Gastroesophageal sphincter (tissue), 3 donors: ENCODE results near the gene ADORA2A.

Experiments used
- EP300 ChIP-seq: sonication (generic); formaldehyde crosslinking; IDR thresholded peaks from one replicate; pipeline ENCODE4 v1.6.1; 2017; ENCODE audit warnings: antibody characterized with exemption, mild to moderate bottlenecking
- POLR2A ChIP-seq, 2 donors: fragments of 450-650 bp; IDR thresholded peaks; one replicate each; pipeline ENCODE4 v1.6.1; 2017; ENCODE audit warnings: antibody characterized with exemption in 2 of 2, mild to moderate bottlenecking in 2 of 2, moderate library complexity in 1 of 2
- POLR2AphosphoS5 ChIP-seq: sonication (generic); formaldehyde crosslinking; IDR thresholded peaks from one replicate; pipeline ENCODE4 v1.6.1; 2017; ENCODE audit warnings: antibody characterized with exemption
- TF ChIP-seq, protein P1 (sequence below), 4 experiments: fragments of 200-600 bp in 2 of 4; fragments of 450-650 bp in 2 of 4; sonication (generic) in 1 of 4; IDR thresholded peaks; one replicate each; pipeline ENCODE4 v1.5.1; 2017 to 2019; ENCODE audit warnings: antibody characterized with exemption in 4 of 4, mild to moderate bottlenecking in 2 of 4, moderate library complexity in 2 of 4

DNA sequence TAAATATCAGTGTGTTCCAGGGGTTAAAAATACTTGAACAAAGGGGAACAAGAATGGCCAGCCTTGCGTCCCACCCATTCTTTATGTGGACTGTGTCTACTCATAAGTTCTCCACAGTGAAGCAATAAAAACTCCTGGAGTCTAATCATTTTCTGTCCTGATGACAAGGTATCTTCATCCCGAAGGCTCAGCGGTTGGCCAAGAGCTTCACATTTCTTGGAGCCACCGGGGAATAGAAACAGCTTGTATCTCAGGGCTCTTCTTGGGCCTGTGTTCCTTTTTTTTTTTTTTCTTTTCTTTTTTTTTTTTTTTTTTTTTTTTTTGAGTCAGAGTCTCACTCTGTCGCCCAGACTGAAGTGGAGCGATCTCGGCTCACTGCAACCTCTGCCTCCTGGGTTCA is 36.8 kb upstream of the ADORA2A start:
- TF ChIP-seq, protein P1, sequence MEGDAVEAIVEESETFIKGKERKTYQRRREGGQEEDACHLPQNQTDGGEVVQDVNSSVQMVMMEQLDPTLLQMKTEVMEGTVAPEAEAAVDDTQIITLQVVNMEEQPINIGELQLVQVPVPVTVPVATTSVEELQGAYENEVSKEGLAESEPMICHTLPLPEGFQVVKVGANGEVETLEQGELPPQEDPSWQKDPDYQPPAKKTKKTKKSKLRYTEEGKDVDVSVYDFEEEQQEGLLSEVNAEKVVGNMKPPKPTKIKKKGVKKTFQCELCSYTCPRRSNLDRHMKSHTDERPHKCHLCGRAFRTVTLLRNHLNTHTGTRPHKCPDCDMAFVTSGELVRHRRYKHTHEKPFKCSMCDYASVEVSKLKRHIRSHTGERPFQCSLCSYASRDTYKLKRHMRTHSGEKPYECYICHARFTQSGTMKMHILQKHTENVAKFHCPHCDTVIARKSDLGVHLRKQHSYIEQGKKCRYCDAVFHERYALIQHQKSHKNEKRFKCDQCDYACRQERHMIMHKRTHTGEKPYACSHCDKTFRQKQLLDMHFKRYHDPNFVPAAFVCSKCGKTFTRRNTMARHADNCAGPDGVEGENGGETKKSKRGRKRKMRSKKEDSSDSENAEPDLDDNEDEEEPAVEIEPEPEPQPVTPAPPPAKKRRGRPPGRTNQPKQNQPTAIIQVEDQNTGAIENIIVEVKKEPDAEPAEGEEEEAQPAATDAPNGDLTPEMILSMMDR (IDR thresholded peaks at IDR 0.05): no peak
- TF ChIP-seq POLR2AphosphoS5: no peak
- no peak for TF ChIP-seq POLR2A (IDR thresholded peaks at IDR 0.05)
- TF ChIP-seq EP300: no peak
